Endometrial microvascular endothelial cells (primary cell): ENCODE results near the gene ARCN1. TPM values are rescaled to one million over a fixed set of nuclear protein-coding genes. Genes with fewer than 3 reads are reported as not detected.
"Not testable (repeated sequence)": the region's sequence is repeated elsewhere in the genome, so short reads cannot be mapped to it uniquely, and the experiment has no call there.

Experiments used
- in situ Hi-C: cut with HindIII; loops from 2 replicates; pipeline ENCODE4 v1.10.0; 2017; ENCODE audit warnings: low sequenced_read_pairs, low pct_unique_long_range_greater_than_20kb; ENCODE audit errors: inconsistent ontology term
- total RNA-seq: library from RNA; depleted of rRNA; stranded (reverse); fragments of >200 nt; gene quantifications from one replicate; pipeline ENCODE4 v1.2.3, GENCODE V29; 2015; ENCODE audit errors: inconsistent ontology term

ARCN1 gene
- total RNA-seq, 1 donor from 2014 or later, result 127 TPM

DNA sequence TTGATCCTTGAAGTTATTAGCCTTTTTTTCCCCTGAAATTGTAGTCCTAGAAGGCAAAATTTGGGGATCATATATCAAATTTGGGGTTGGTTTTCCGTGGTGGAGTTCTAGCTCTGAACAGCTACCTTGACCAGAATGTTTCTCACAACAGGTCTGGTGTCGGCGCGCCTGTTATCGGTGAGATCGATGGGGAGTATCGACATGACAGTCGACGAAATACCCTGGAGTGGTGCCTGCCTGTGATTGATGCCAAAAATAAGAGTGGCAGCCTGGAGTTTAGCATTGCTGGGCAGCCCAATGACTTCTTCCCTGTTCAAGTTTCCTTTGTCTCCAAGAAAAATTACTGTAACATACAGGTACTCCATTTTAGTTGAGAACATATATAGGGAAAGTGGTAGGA lies 25.3 kb downstream of the ARCN1 start:
- in situ Hi-C loops, result no loop called here

- in situ Hi-C loops, result no loop called here
These were observed 30.1 kb downstream of the ARCN1 start for GRCh38 chr11:118602331-118602730.

DNA sequence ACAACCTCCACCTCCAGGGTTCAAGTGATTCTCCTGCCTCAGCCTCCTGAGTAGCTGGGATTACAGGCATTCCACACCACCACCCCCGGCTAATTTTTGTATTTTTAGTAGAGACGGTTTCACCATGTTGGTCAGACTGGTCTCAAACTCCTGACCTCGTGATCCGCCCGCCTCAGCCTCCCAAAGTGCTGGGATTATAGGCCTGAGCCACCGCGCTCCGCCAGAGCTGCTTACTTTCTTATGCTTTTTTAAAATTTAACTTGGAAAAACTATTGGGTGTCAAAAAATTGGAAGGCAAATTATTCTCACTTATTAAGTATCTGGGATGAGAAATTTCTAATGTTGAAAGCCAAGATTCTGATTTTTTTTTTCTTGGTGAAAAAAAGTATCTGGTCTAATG lies 31.5 kb downstream of the ARCN1 start:
- in situ Hi-C loops, result not testable (repeated sequence)

DNA sequence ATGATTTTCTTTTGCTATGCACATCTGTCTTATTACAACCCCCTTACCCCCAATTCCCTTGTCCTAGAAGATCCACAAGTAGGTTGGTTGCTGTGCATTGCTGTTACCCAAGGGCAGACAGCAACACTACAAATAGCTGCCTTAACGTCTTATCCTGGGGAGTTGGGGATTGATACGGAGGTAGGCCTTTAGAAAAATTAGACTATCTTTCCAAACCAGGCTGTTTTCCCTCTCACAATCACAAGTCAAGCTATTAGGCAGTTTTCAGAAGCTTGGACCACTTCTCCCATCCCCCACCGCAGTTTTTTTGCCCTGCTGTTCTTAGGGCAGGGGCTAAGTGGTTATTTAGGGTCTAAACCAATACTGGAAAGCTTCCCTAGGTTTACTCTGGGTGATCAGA lies 32.4 kb downstream of the ARCN1 start:
- in situ Hi-C loops, result no loop called here

- in situ Hi-C loops, result no loop called here
These were observed 33.1 kb downstream of the ARCN1 start for GRCh38 chr11:118605116-118605867.

DNA sequence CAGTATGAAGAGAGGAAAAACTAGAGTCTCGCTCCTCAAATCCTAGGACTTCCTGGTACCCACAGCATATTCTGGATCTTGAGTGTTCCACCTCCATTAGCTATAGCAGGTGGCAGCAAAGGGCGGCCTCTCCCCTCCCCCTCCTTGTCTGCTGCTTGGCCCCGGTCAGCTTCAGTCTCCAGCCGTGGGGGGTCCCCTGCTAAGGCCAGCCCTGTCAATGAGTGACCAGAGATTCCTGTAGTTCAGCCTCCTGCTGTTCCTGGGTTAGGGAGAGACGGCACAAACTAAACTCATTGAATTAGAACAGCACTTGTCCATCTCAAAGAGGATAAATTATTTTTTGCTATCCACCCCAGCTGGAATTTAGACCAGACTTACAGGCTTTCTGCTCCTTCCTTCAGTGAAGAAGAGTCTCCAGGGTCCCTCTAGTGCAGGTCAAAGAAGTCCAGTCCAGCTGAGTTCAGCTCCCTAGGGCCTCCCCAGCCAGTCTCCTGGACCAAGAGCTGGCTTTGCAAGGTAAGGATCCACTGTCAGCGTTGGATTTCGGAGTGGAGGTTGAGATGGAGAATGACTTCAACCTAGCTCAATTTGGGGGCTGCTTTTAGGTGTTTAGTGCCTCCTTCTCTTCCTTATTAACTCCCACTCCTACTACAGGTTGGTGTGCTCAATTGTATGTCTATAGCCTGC lies 34.1 kb downstream of the ARCN1 start:
- in situ Hi-C loops, result no loop called here

DNA sequence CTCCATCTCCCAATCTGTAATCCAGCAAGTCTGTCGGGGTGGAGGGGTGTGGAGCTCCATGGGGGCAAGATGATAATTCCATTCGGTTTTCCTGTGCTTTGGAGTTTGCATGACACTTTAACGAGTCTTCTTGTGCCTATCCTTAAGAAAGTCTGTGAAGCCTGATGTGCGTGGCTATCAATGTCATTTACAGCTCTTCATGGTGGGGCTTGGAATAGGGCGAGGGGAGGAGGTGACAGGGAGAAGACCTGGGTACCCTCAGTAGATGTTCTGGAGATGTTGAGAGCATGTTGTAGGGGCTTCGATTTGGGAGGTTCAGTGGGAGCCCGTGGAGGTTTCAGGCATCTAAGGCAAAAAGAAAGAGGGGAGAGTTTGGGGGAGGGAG lies 34.6 kb downstream of the ARCN1 start:
- in situ Hi-C loops, result no loop called here

DNA sequence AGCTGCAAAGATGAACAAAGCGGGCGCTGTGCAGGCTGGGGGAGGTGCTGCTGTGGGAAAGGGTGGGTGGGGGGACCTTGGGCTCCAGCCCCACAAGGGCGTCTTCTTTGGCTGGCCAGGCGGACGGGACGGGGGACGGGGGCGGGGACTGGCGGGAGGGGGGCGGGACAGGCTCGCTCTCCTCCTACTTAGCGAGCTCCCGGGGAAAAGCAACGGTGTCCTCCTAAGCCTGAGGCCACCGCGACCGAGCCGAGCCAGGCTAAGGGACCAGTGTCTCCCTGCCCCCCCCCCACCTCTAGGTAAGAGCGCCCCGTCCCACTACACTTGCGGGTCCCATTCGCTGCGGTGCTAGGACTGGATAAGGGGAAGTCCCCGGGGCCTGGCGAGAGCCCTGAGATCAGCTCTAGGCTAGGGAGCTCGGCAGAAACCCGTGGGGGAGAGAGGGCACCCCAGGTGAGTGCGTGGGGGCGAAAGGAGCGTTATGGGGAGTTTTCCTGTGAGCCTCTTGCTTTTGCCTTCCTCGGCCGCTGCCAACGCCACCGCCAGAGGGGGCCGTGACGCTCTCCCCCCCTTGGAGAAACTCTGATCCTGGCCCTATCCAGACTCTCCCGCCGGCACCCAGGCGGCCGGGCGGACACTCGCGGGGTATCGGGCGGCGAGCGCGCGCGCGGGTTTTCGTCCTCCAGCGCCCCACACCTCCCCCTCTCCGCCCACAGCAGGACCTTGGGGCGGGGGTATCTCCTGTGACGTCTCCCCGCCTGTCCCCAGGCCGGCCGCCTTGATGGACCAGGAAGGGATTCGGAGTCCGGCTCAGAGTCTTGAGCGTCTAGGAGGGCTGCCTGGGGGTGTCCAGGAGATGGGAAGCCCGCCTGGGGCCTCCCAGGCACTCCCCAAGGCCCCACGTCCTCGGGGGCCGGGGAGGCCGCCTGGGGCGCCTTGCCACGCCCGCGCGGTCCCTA lies 35.5 kb downstream of the ARCN1 start, which contains the start of gene PHLDB1:
TSS of gene PHLDB1 (plus strand) at position 215 of the 959 bp plus-strand sequence. CDS start 6,222 bp downstream, outside the sequence.
- in situ Hi-C loops, result no loop called here

DNA sequence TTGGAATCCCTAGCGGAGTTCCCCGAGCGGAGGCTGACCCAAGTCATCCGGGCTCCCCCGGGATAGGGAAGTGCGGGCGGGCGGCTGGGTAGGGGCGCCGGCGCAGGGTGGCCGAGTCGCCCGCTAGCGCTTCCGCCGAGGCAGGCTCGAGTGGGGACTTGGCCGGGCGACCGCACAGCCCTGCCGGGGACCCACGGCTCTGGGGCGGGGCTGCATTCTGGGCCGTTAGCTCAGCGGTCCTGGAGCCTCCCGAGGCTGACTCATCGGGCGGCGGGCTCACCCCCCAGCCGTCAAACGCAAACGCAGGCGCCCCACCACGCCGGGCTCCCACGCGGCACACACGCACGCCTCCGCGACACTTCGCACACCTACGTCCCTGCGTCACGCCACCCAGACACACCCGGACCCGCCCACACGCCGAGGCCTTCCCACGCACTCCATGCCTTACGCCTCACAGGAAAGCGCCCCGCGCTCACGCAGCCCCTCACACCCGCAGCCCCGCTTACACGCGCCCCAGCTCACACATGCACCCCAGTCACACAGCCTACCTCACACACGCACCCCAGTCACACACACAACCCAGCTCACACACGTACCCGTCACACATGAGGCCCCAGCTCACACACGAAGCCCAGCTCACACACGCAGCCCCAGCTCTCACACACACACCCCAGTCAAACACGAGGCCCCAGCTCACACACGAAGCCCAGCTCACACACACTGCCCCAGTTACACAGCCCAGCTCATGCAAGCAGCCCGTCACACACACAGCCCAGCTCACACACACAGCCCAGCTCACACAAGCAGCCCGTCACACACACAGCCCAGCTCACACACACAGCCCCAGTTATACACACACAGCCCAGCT lies 36.4 kb downstream of the ARCN1 start:
- in situ Hi-C loops, result no loop called here

DNA sequence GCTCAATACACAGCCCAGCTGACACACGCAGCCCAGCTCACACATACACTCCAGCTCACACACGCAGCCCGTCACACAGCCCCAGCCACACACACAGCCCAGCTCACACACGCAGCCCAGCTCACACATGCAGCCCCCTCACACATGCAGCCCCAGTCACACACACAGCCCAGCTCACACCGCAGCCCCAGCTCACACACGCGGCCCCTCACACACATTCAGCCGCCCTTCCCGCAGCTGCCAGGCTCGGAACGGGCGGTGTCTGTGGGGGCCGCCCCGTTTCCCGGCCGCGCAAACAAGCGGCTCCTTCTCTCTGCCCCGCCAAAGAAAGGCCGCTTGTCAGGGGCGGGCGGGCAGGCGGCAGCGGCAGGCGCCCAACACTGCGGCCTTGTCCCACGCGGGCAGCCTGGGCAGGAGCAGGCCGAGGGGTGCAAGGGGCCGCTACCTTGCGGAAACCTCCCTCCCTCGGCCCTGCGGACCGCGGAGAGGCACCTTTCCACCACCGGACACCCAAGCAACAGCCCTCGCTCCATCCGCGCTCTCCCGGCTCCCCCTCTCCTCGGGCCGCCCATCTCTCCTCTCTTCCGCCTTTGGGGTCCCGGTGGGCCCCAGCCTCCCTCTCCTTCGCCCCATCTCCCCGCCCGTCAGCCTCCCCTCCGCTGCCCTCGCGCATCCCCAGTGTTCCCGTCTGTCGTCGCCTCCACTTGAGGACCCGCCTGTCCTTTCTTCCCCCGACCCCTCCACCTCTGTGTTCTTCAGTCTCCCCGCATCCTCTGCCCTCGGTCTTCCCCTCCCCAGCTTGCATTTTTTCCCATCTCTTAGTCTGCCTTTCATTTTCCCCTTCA lies 37.4 kb downstream of the ARCN1 start:
- in situ Hi-C loops, result no loop called here

DNA sequence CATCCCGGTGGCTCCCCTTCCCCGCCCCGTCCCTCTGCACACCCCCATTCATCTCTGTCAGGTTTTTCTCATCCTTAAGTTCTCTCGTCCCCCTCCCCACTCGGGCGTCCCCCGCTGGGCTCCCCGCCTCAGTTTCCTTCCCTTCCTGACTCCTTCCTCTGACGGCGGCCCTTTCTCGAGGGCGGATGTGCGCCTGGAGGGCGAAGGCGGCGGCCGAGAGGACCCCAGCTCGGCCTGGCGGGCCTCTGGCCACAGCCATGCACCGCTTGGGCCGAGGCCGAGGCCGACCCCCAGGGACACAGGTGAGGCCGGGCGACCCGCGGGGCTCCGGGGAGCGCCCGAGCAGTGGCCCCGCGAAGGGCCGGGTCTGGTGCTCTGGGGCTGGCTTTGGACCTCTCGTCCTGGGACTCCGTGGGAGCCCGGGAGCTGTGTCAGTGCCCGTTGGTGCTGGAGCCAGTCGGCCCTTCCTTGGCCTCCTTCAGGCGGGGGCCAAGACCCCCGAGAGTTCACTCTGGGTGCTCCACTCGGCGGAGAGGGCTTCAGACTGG lies 38.1 kb downstream of the ARCN1 start:
- in situ Hi-C loops, result no loop called here

GRCh38 chr11:118610773-118611432 lies 38.7 kb downstream of the ARCN1 start:
- in situ Hi-C loops, result no loop called here

DNA sequence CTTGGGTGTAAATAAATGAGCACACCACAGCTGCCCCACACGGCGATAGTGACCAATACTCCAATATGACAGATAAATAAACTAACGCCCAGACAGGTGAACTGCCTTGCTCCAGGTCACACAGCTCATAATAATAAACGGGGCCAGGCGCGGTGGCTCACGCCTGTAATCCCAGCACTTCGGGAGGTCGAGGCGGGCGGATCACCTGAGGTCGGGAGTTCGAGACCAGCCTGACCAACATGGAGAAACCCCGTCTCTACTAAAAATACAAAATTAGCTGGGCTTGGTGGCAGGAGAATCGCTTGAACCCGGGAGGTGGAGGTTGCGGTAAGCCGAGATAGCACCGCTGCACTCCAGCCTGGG lies 39.2 kb downstream of the ARCN1 start:
- in situ Hi-C loops, result not testable (repeated sequence)

DNA sequence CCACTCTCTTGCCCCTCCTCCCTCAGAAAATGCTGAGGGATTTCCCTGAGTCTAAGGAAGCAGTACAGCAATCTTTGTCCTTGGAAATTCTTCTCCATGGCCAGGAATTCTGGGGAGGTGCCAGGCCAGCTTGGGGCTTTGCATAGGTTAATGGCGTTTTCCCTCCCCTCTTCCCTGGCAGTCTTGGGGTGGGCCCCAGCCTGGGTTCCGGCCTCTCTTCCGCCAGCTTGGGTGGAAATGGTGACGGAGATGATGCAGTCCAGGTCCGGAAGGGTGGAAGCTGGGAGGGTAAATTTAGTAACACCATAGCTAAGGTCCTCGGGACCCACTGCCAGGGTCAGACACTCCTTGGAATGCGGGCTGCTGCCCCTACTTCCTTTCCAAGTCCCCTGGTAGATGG lies 40.2 kb downstream of the ARCN1 start:
- in situ Hi-C loops, result no loop called here

DNA sequence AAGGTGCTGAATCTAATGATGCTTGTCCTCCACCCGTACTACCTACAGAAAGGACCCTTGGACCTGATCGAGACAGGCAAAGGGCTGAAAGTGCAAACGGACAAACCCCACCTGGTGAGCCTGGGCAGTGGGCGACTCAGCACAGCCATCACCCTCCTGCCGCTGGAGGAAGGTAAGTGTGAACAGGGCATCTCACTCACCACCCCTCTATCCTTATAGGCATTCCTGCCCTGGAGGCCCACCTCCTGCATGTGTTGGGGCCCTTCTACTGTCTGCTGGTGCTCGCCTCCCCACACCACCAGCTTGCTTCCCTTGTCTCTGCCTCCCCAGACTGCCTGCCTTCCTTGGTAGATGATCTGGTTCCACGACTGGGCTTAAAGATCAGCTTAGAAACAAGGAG lies 42.3 kb downstream of the ARCN1 start:
- in situ Hi-C loops, result no loop called here

DNA sequence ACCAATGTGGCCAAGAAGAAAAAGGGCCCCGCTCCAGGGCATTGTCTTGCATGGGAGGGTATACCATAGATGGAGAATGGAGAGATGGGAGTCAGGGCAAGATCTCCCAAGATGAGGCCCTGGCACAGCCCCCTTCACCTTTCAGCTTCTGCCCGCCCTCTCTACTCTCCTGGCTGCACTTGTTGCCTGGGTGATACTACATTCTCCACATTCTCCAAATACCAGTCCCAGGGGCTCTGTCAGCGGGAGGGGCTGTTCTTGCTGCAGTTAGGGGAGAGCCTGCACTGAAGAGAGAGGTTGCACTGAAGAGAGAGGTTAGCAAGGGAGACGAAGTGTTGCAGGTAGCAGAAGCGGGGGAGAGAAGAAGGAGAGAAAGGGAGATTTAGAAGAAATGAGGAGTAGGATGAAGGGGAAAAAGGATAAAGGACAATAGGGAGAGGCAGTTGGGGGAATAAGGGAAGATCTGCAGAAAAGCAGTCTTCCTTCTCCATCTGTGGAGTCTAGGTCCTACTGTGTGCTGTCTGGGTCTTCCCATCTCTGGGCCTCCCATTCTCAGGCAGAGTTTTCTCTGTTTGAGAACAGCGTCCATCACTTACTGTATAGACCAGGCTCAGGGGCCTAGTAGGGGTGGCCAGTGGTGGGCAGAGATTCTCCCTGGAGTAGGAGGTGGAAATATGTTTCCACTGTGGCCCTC lies 43.2 kb downstream of the ARCN1 start:
- in situ Hi-C loops, result no loop called here
